ENCODE data around the gene CREM. TPM values are rescaled to one million over a fixed set of nuclear protein-coding genes. Genes with fewer than 3 reads are reported as not detected.

The CREM gene
- total and polyA plus RNA-seq, 2 of the 8 experiments (the other 6 are each of a cell fraction or from before 2014, with no cell fraction given) = 18.7 to 21.9 TPM

DNA sequence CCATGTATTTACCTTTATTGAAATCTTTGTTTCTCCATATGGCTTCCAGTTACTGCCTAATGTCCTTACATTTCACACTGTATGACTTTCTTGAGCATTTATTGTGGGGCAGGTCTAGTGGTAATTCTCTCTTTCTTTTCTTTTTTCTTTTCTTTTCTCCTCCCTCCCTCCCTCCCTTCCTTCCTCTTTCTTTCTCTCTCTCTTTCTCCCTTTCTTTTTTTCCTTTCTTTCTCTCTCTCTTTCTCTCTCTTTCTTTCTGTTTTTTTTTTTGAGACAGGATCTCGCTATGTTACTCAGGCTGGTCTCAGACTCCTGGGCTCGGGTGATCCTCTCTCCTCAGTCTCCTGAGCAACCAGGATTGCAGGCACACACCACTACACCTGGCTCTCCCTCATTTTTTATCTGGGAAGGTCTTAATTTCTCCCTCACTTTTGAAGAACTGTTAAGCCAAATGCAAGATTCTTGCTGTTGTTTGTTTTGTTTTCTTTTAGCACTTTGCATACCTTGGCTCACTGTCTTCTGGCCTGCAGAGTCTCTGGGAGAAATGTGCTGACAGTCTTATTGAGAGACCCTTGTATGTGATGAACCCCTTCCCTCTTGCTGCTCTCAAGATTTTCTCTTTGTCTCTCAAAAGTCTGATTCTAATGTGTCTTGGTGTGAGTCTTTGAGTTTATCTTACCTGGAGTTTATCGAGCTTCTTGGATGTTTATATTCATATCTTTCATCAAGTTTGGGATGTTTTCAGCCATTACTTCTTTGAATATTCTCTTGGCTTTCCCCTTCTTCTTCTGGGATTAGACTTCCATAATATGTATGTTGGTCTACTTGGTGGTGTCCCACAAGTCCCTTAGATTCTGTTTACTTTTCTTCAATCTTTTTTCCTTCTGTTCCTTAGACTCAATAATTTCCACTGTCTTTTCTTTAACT is 130.7 kb downstream of the CREM start:
- H2BK120ac ChIP-seq (replicated peaks; ENCODE audit: low read depth, low read length) = no peak overlapping the region
- H3K79me2 ChIP-seq (ENCODE audit: control insufficient read depth in 1 of 2, insufficient read depth in 2 of 2, low read length in 2 of 2) = no peaks in the 10 kb centered on the region
- H3K9ac ChIP-seq (replicated peaks in 1 of 4; ENCODE audit: extremely low read depth in 1 of 4, low read depth in 3 of 4, low read length in 3 of 4) = no peak overlapping the region
- H3K4me2 ChIP-seq (ENCODE audit: insufficient read depth in 1 of 2, low read depth in 2 of 2, low read length in 2 of 2) = no peak overlapping the region
- no peak overlapping the region for H2AK5ac ChIP-seq (ENCODE audit: low read depth, low read length)
- TF ChIP-seq YY1 (IDR thresholded peaks at IDR 0.05; ENCODE audit: low read depth, low read length) (no peak), RXRA (IDR thresholded peaks at IDR 0.05; ENCODE audit: insufficient read depth, low read depth, low read length) (no peak), KDM1A (IDR thresholded peaks at IDR 0.05; ENCODE audit: borderline replicate concordance, low read length) (no peak)
- no peak overlapping the region for H3K14ac ChIP-seq (ENCODE audit: insufficient read length)
- H2BK15ac ChIP-seq (ENCODE audit: low read length) = no peak overlapping the region
- peaks cover 0 to 2% (median 0%) of the 10 kb centered on the region in 4 experiments; a peak in 1 of 7 replicates for H3K4me1 ChIP-seq (replicated peaks in 1 of 4; ENCODE audit: control insufficient read depth in 3 of 4, insufficient read depth in 4 of 4, low read length in 3 of 4)
- ChIA-PET CTCF (ENCODE audit: partially characterized antibody) (interaction anchor here (0.6 to 0.8 kb wide), 3 partner anchors 17 to 136 kb away, joined by 3 read pairs; no protein-coding TSS in a partner anchor), POLR2A (ENCODE audit: partially characterized antibody) (no interaction called here)
- no peak for DNase-seq (ENCODE audit: low read depth in 1 of 2, low spot score in 2 of 2)
- H3K18ac ChIP-seq (ENCODE audit: extremely low read depth, low read length) = no peak overlapping the region
- H4K91ac ChIP-seq (replicated peaks; ENCODE audit: insufficient read length, low read length) = no peak overlapping the region
- no peak overlapping the region for H3K23ac ChIP-seq (ENCODE audit: insufficient read length)
- H3K36me3 ChIP-seq (ENCODE audit: control insufficient read depth in 2 of 4, insufficient read depth in 4 of 4, low read length in 3 of 4) = no peaks in the 10 kb centered on the region
- H3K56ac ChIP-seq (replicated peaks; ENCODE audit: insufficient read length, low read depth, low read length) = no peak overlapping the region
- H4K8ac ChIP-seq (ENCODE audit: extremely low read depth, insufficient read depth, low read length) = no peak overlapping the region
- H2AFZ ChIP-seq (ENCODE audit: low read length) = no peak overlapping the region
- no peaks in the 10 kb centered on the region for H3K79me1 ChIP-seq (ENCODE audit: low read depth, low read length)
- no peak overlapping the region for H2BK5ac ChIP-seq (ENCODE audit: low read depth, low read length)
- WGBS, 2 experiments (ENCODE audit: extremely low coverage in 1 of 2, insufficient coverage in 1 of 2, insufficient read length in 1 of 2, insufficient replicate concordance in 2 of 2, low coverage in 1 of 2, low lambda C conversion rate in 2 of 2, missing lambda C conversion rate in 1 of 2) = 82% methylated on average over 1 of the region's 3 CpGs; no CpG with 5 or more reads in 1 of the 2 experiments
- no peaks in the 10 kb centered on the region for H3K27me3 ChIP-seq (replicated peaks in 1 of 4; ENCODE audit: control insufficient read depth in 3 of 4, extremely low read depth in 1 of 4, insufficient read depth in 3 of 4, low read length in 3 of 4)
- H2BK20ac ChIP-seq (ENCODE audit: low read length) = no peak overlapping the region
- no peak overlapping the region for H2BK12ac ChIP-seq (ENCODE audit: low read depth, low read length)
- H4K5ac ChIP-seq (ENCODE audit: insufficient read length, low read depth, low read length) = no peak overlapping the region
- H3K4me3 ChIP-seq (ENCODE audit: extremely low read depth in 1 of 4, insufficient read depth in 2 of 4, low read depth in 3 of 4, low read length in 4 of 4) = no peak overlapping the region
- no peak overlapping the region for H3K27ac ChIP-seq (ENCODE audit: low read depth, low read length)
- H4K20me1 ChIP-seq (replicated peaks in 1 of 2; ENCODE audit: control insufficient read depth in 1 of 2, insufficient read depth in 2 of 2, low read length in 2 of 2) = no peaks in the 10 kb centered on the region
- FAIRE-seq = no peak
- H3K4ac ChIP-seq (replicated peaks; ENCODE audit: insufficient read length, low read depth, low read length) = no peak overlapping the region
- H3K9me3 ChIP-seq (ENCODE audit: insufficient read depth in 2 of 2, low read depth in 1 of 2, low read length in 1 of 2) = peaks cover 4 to 8% of the 10 kb centered on the region in 2 experiments; a peak in 2 of 4 replicates
- no peaks in the 10 kb centered on the region for H3K23me2 ChIP-seq (ENCODE audit: low read depth, low read length)
